K562 (cell line): ENCODE results near the gene DIPK2A. TPM values are rescaled to one million over a fixed set of nuclear protein-coding genes. Genes with fewer than 3 reads are reported as not detected.

Experiments used
- BHLHE40 ChIP-seq: IDR thresholded peaks from 2 replicates; pipeline ENCODE4 v1.6.1; 2011; ENCODE audit warnings: low read length, improper control_type of control experiment
- CBX1 ChIP-seq: sonication (generic); IDR thresholded peaks from 2 replicates; pipeline ENCODE4 v1.6.1; 2016; ENCODE audit warnings: antibody characterized with exemption, low read depth, mild to moderate bottlenecking
- DEAF1 ChIP-seq: fragments of 450-650 bp; formaldehyde crosslinking; IDR thresholded peaks from 2 replicates; pipeline ENCODE4 v1.4.0; 2020; ENCODE audit warnings: mild to moderate bottlenecking, moderate library complexity
- FOS ChIP-seq: IDR thresholded peaks from 3 replicates; pipeline ENCODE4 v1.6.1; 2011; ENCODE audit not compliant: insufficient read length; ENCODE audit errors: extremely low read depth
- HNRNPLL ChIP-seq: fragments of 200-400 bp; formaldehyde crosslinking; IDR thresholded peaks from 2 replicates; pipeline ENCODE4 v1.6.1; 2017; ENCODE audit warnings: low read length, low read depth, mild to moderate bottlenecking; ENCODE audit not compliant: poor library complexity, severe bottlenecking
- ILK ChIP-seq: fragments of 450-650 bp; IDR thresholded peaks from 2 replicates; pipeline ENCODE4 v1.6.1; 2016; ENCODE audit warnings: missing genetic modification characterization, low read depth, mild to moderate bottlenecking, missing compliant biosample characterization, moderate library complexity, borderline replicate concordance
- KDM2B ChIP-seq: fragments of 250-450 bp; sonication (Bioruptor Pico); IDR thresholded peaks from 2 replicates; pipeline ENCODE4 v1.8.0; 2021; ENCODE audit warnings: mild to moderate bottlenecking, moderate library complexity
- MBD2 ChIP-seq: sonication (generic); IDR thresholded peaks from 2 replicates; pipeline ENCODE4 v1.6.1; 2016; ENCODE audit warnings: low read depth, borderline replicate concordance
- MIER1 ChIP-seq: fragments of 450-650 bp; IDR thresholded peaks from 2 replicates; pipeline ENCODE4 v1.6.1; 2016; ENCODE audit warnings: antibody characterized with exemption, mild to moderate bottlenecking, low read depth
- PHF20 ChIP-seq: fragments of 450-650 bp; IDR thresholded peaks from 2 replicates; pipeline ENCODE4 v1.6.1; 2018; ENCODE audit not compliant: partially characterized antibody
- PML ChIP-seq: IDR thresholded peaks from 2 replicates; pipeline ENCODE4 v1.6.1; 2012; ENCODE audit warnings: low read length, inconsistent platforms
- SIX5 ChIP-seq, 2 experiments: IDR thresholded peaks; 2 replicates each; pipeline ENCODE4 v1.6.1; 2011; ENCODE audit warnings: low read length in 2 of 2, borderline replicate concordance in 1 of 2, low read depth in 1 of 2, mild to moderate bottlenecking in 1 of 2, moderate library complexity in 1 of 2; ENCODE audit not compliant: insufficient read depth in 1 of 2
- TEAD1 ChIP-seq, 2 experiments: fragments of 450-650 bp in 1 of 2; sonication (generic) in 1 of 2; formaldehyde crosslinking; IDR thresholded peaks; 2 replicates each; pipeline versions ENCODE4 v1.4.0 to v1.8.0; 2020 to 2022; ENCODE audit warnings: mild to moderate bottlenecking in 2 of 2, missing genetic modification reagents in 1 of 2
- ZBTB40 ChIP-seq, 2 experiments: fragments of 450-650 bp in 1 of 2; sonication (generic) in 1 of 2; formaldehyde crosslinking in 1 of 2; IDR thresholded peaks; 2 replicates each; pipeline versions ENCODE4 v1.7.1 to v1.9.0; 2016 to 2022; ENCODE audit warnings: inconsistent platforms in 1 of 2, mild to moderate bottlenecking in 1 of 2, missing genetic modification reagents in 1 of 2
- ZC3H8 ChIP-seq: fragments of 450-650 bp; IDR thresholded peaks from 2 replicates; pipeline ENCODE4 v1.6.1; 2017
- ZFPM2 ChIP-seq: fragments of 250-450 bp; sonication (Bioruptor Pico); IDR thresholded peaks from 2 replicates; pipeline ENCODE4 v1.5.1; 2022; ENCODE audit warnings: mild to moderate bottlenecking
- ZNF12 ChIP-seq: sonication (generic); formaldehyde crosslinking; IDR thresholded peaks from 2 replicates; pipeline ENCODE4 v1.4.0; 2020; ENCODE audit warnings: mild to moderate bottlenecking, missing genetic modification reagents
- polyA plus RNA-seq, 8 experiments: library from polyadenylated mRNA; depleted of rRNA in 4 of 8; stranded (reverse) in 5 of 8; unstranded in 3 of 8; fragments of >200 nt; fragmentation: Nextera tagmentation in 2 of 8; fragmentation: Illumina TruSeq in 1 of 8; extraction: Ambion mirVana in 2 of 8; extraction: Trizol in 1 of 8; gene quantifications; 2 replicates each; pipeline versions ENCODE4 v1.2.1 to v1.2.3, GENCODE V29; 2011 to 2014; ENCODE audit warnings: inconsistent platforms in 1 of 8, missing spikeins in 1 of 8
- total RNA-seq, 7 experiments: library from RNA; depleted of rRNA in 6 of 7; stranded (reverse); fragments of >200 nt in 6 of 7; fragmentation: Illumina TruSeq in 2 of 7; extraction: Trizol in 2 of 7; gene quantifications; 2 replicates each; pipeline versions ENCODE4 v1.2.1 to v1.2.3, GENCODE V29; 2011 to 2021; ENCODE audit warnings: low replicate concordance in 1 of 7

Gene DIPK2A
- total and polyA plus RNA-seq, 9 of the 15 experiments (the other 6 are each of a cell fraction or from before 2014, with no cell fraction given), result 3.3 to 15.7 (median 7.8) TPM

GRCh38 chr3:143971359-143972154, at the start of gene DIPK2A (continued):
- TF ChIP-seq ZBTB40 (IDR thresholded peaks at IDR 0.05), result no peak
- no peak for TF ChIP-seq ZBTB40 (CRISPR knock-in tag; IDR thresholded peaks at IDR 0.05)
- TF ChIP-seq MIER1, result no peak
- TF ChIP-seq HNRNPLL, result peak; percentile 71
- TF ChIP-seq KDM2B (CRISPR knock-in tag), result no peak
- no peak for TF ChIP-seq ILK (tag)
- TF ChIP-seq PML, result peak; percentile 70
- peak; percentile 11; the same call in 1 of the 2 replicates for TF ChIP-seq CBX1
- TF ChIP-seq DEAF1 (CRISPR knock-in tag), result no peak
- TF ChIP-seq SIX5 (IDR thresholded peaks at IDR 0.05; ENCODE audit: borderline replicate concordance in 1 of 2, insufficient read depth in 1 of 2, low read depth in 1 of 2, low read length in 2 of 2), result no peak
- TF ChIP-seq BHLHE40, result peak; percentile 73; the same call in 1 of the 2 replicates
- no peak for TF ChIP-seq ZC3H8
- TF ChIP-seq ZNF12 (CRISPR knock-in tag), result peak; percentile 60; the same call in 1 of the 2 replicates
- TF ChIP-seq MBD2, result peak; percentile 57; the same call in 1 of the 2 replicates
- TF ChIP-seq TEAD1 (CRISPR knock-in tag; IDR thresholded peaks at IDR 0.05), result 0 out of 4 replicates have a peak, but pooled peaks of 1 of the 2 experiments have one; percentile 33
- no peak for TF ChIP-seq FOS
- TF ChIP-seq ZFPM2 (CRISPR knock-in tag), result no peak
- TF ChIP-seq PHF20, result no peak
